ENCODE measurements around the gene NXPH2. TPM values are rescaled to one million over a fixed set of nuclear protein-coding genes. Genes with fewer than 3 reads are reported as not detected.

The NXPH2 gene
- total RNA-seq, 1 experiment from 2014 or later, result 1.8 TPM

- H2BK20ac ChIP-seq (ENCODE audit: low read depth, low read length, poor library complexity, severe bottlenecking), result no peak overlapping the region
- no peaks in the 10 kb centered on the region for H3K79me1 ChIP-seq (ENCODE audit: insufficient read depth, low read depth, low read length, poor library complexity, severe bottlenecking)
- H2AFZ ChIP-seq (ENCODE audit: low read length), result no peak overlapping the region
- H3K23ac ChIP-seq (ENCODE audit: insufficient read length, low read depth, low read length), result no peak overlapping the region
- no CpG with 5 or more reads among the region's 4 CpGs for WGBS (ENCODE audit: extremely low coverage, insufficient read length, low lambda C conversion rate)
- H3K27me3 Mint-ChIP-seq (ENCODE audit: low read depth), result no peaks in the 10 kb centered on the region
- no peak overlapping the region for H4K91ac ChIP-seq (ENCODE audit: insufficient read length, low read depth, low read length)
- TF ChIP-seq CTCF (conservative IDR thresholded peaks at IDR 0.05), result no peak
- H2BK12ac ChIP-seq (ENCODE audit: insufficient read length, low read depth, low read length), result no peak overlapping the region
- H3K14ac ChIP-seq (ENCODE audit: insufficient read depth, low read length), result no peak overlapping the region
- no peak overlapping the region for H3K4me2 ChIP-seq (ENCODE audit: insufficient read depth, insufficient read length, low read length)
- H3T11ph ChIP-seq (ENCODE audit: low read length), result no peak overlapping the region
- no peak overlapping the region for H3K27ac ChIP-seq (ENCODE audit: insufficient read length, low read depth, low read length)
- no peak overlapping the region for H3K9ac ChIP-seq (ENCODE audit: extremely low read depth, insufficient read length, low read length)
- peaks cover 5% of the 10 kb centered on the region; the same call in 1 of the 2 replicates for H3K4me1 ChIP-seq (ENCODE audit: insufficient read depth, low read length)
- H3K79me2 ChIP-seq (ENCODE audit: insufficient read depth, low read length), result no peaks in the 10 kb centered on the region; the same call in 1 of the 2 replicates
- H4K20me1 ChIP-seq (ENCODE audit: control insufficient read depth, insufficient read depth, insufficient read length), result no peaks in the 10 kb centered on the region
- H2AK5ac ChIP-seq (ENCODE audit: insufficient read length, low read length), result no peak overlapping the region
- H4K5ac ChIP-seq (ENCODE audit: insufficient read length, low read depth, low read length), result no peak overlapping the region
- no peak overlapping the region for H3K56ac ChIP-seq (ENCODE audit: insufficient read length, low read depth, low read length)
- no peak overlapping the region for H3K4ac ChIP-seq (ENCODE audit: low read depth, low read length)
- H3K9me3 Mint-ChIP-seq, result no peaks in the 10 kb centered on the region
- H3K4me1 Mint-ChIP-seq, result peaks cover 17 to 38% of the 10 kb centered on the region in 2 experiments
- H2BK120ac ChIP-seq (ENCODE audit: low read depth, low read length, poor library complexity, severe bottlenecking), result no peak overlapping the region
- H3K18ac ChIP-seq (ENCODE audit: insufficient read length, low read depth, low read length), result no peak overlapping the region
- no peak overlapping the region for H3K4me3 Mint-ChIP-seq
- H4K8ac ChIP-seq (replicated peaks; ENCODE audit: insufficient read length, low read depth, low read length), result no peak overlapping the region
- H3K27ac Mint-ChIP-seq, result peak overlapping the region in 1 of 3 experiments; percentile 63; a peak in 2 of 7 replicates
- no peak for DNase-seq
- H3K27me3 ChIP-seq (ENCODE audit: insufficient read depth, low read length), result no peaks in the 10 kb centered on the region; the same call in 1 of the 2 replicates
- H3K23me2 ChIP-seq (ENCODE audit: insufficient read length, low read depth, low read length, poor library complexity, severe bottlenecking), result no peaks in the 10 kb centered on the region
- H3K36me3 Mint-ChIP-seq (ENCODE audit: insufficient read depth in 1 of 3, low read depth in 3 of 3), result no peaks in the 10 kb centered on the region; a peak in 1 of 7 replicates
- no peaks in the 10 kb centered on the region for H3K9me3 ChIP-seq (ENCODE audit: control insufficient read depth, low read depth, low read length)
- no peak overlapping the region for H2BK5ac ChIP-seq (ENCODE audit: insufficient read length, low read length)
- H2BK15ac ChIP-seq (ENCODE audit: low read depth, low read length), result no peak overlapping the region
Measured at GRCh38 chr2:138771534-138771933, 8.7 kb downstream of the NXPH2 start.
